Stimulated activated naive CD4-positive, alpha-beta T cell treated with Interleukin-2 at 50 U/mL for 16 hours (primary cell): ENCODE data around the gene CCDC88A.
"Not testable (repeated sequence)": the region's sequence is repeated elsewhere in the genome, so short reads cannot be mapped to it uniquely, and the experiment has no call there.

Source experiments
- DNase-seq: peaks from one replicate; lab custom pipeline; 2025; lab: John Stamatoyannopoulos, UW

CCDC88A gene

DNA sequence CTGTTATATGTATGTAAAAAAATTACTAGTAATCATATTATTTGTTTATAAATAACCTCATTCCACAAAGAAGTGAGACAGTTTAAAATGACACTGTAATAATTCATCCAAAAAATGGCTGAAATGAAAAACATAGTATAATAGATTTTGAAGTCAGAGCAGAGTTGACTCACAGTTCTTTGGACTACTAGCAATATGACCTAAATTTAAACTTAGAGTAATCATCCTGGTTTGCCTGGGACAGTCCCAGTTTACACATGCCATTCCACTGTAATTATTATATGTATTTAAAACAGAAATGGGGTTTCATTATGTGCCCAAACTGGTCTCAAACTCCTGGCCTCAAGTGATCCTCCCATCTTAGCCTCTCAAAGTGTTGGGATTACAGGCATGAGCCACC is 48.3 kb downstream of the CCDC88A start:
- DNase-seq = no peak

DNA sequence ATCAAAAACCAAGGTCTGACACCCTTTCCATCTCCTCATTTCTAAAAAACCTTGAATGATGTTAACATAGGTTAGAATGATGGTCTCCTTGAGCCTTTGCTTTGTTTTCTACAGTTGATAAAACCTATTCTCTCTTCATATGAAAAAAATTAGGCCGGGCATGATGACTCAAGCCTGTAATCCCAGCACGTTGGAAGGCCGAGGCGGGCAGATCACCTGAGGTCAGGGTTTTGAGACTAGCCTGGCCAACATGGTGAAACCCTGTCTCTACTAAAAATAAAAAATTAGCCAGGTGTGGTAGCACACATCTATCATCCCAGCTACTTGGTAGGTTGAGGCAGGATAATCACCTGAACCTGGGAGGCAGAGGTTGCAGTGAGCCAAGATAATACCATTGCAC is 49.4 kb downstream of the CCDC88A start:
- no peak for DNase-seq

DNA sequence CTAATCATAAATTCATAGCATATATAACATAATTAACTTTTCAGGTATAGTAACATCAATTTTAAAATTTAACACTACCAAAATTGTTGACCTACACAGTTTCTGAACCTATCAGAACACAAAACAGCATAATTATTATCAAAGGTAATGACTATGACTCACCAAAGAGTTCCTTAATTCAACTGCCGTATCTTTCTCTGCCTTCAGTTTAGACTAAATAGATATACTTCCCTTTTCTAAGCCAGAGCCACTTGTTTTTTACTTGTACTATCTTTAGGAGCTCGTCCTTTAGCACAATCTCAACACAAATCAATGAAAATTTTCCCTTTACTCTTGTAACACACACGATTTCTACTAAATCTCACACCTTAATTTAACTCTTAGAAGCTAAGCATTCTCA is 54.4 kb downstream of the CCDC88A start:
- no peak for DNase-seq

DNA sequence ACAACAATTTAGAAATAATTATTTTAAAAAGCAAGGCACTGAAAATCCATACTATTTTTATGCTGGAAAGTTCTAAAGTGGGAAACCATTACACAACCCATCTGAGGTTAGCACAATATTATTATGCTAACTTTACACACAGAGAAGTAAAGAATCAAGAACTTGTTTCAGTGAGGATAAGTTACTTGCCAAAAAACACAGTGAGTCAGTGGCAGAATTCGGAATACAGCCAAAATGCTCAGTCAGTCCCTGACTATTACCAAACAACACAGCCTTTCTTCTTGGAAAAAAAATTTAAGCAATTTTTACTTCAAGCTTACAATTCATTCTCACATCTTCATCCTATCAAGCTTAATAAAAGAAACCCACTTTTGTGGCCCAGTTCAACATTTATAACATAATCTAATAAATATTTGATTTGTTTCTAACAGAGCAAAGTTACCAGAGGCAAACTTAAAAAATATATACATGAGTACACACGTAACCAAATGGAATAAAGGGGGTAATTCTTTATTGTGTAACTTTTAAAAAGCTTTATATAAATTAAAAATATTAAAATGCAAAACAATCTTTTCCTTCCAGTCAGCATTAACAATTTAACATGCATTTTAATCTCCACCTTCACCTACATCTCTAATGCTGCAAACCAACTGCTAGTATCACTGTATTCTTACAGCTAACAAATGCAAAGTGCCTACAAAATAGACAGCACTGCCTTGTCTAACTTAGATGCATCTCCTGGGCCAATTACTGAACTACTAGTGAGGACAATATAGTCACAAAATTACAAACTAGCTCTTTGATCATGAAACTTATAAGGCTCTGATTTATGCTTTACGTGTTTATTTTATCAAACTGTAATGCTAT is 55.2 kb downstream of the CCDC88A start:
- no peak for DNase-seq

DNA sequence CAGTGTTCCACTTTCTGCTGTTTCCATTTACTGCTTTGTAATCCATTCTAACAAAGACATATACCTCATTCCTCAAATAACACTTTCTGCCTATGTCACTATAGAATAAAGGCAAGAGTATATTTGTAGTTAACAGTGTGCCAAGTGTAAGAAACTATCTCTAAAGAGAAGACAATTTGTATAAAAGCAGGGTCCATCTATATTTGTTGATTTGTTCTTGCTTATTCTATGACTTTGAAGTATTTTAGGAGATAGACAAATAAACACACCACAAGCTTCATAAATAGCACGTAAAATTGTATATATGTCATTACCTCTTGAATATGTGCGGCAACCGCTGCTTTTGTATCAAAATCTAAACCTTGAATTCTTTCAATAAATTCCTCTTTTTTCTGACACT is 56.0 kb downstream of the CCDC88A start:
- no peak for DNase-seq

DNA sequence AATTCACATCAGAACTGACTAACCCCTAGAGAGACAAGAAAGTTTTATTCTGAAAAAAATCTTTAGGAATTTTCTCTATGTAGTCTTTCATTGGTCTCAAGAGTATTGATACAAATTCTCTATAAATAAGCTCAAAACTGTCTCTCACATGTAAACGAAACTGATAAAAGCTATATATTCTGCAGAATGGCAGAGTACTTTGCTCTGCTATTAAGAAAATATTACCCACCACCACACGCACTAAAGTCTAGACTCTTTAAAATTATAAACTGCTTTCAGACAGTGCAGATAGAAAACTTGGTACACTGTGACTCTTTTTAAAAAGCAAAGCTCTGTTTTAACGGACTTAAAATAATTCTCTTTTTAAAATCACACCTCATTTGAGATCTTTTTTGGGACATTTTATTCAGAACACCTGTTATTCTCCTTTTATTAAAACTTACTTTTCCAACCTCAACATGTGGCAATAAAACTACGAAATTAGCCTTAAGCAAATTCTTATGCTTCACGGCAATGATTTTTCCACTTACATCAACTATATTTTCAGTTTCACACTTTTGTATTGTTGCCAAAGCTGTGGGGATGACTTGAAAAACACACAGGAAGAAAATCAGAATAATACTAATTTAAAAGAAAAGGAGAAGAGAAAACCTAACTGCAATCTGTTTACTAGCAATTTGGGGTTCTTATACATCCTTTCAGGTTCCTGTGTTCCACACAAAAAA is 58.0 kb downstream of the CCDC88A start:
- no peak for DNase-seq

DNA sequence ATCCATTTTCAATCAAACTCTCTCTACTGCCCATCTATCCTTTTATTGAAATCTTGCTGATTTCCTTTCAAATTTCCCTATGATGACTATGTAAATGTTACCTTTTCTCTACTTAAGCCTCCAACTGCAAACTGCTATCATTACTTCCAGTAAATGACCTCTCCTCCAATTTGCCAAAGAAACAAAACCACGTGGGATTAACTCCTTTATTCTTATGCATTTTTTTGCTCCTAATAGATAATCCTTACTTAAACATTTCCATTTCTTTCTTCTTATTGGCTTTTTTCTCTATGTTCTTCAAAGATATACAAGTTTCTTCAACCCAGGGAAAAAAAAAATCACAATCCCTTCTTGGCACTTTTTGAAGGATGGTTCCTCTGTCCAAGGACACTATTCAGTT is 61.2 kb downstream of the CCDC88A start:
- DNase-seq = no peak

DNA sequence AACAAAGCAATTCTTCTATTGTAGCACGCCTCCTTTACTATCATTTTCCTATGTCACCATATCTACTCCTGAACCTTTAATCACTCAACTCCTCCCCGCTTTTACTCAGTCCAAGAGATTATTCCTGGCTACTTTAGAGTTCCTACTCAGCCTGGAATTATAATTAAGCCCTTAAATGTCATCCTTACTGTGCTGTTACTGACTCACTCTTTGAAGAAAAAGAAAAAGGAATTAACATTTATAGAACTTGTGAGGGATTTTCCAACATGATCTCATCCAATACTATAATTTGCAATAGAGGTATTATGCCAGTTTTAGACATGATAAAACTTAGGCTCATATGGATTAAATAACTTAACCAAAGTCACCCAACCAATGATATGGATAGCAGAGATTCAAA is 61.7 kb downstream of the CCDC88A start:
- DNase-seq = no peak

DNA sequence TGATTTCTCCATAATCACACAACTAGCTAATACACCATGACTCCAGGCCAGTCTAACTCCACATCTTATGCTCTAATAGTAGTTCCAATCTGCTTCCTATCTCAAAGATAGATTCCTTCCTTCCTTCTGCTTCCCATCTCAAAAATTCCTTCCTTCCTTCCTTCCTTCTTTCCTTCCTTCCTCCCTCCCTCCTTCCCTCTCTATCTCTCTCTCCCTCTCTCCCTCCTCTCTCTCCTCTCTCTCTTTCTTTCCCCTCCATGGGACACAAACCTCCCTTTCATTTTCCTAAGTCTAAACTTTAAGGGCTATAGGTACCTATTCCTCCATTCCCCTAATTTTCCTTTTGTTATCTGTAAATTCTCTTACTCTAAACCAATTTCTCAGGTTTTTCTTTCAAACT is 62.5 kb downstream of the CCDC88A start:
- DNase-seq = no peak

DNA sequence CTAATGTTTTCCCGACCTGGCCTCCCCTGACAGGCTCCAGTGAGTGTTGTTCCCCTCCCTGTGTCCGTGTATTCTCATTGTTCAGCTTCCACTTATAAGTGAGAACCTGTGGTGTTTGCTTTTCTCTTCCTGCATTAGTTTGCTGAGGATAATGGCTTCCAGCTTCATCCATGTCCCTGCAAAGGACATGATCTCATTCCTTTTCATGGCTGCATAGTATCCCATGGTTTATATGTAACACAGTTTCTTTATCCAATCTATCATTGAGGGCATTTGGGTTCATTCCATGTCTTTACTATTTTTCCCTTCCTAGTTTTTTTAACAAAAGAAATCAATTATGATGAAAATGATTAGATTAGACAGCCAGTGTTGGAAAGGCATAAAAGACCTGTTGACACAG is 63.5 kb downstream of the CCDC88A start:
- not testable (repeated sequence) for DNase-seq

DNA sequence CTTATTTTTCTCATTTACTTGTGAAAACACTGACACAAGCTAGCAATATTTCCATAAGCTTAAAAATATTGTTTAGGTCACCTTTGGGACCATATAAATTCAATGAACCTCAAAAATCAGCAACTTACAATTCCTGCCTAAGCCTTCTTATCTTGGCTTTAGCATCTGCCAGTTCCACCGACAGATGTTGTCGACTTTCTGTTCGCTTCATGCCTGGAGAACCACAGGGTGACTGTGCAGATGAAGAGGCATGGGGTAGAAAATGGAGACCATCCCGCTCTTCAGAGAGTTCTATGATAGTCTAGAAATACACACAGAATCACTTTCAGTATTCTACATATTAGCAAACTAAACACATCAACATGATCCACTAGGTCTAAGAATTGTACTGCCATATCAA is 64.2 kb downstream of the CCDC88A start:
- no peak for DNase-seq

DNA sequence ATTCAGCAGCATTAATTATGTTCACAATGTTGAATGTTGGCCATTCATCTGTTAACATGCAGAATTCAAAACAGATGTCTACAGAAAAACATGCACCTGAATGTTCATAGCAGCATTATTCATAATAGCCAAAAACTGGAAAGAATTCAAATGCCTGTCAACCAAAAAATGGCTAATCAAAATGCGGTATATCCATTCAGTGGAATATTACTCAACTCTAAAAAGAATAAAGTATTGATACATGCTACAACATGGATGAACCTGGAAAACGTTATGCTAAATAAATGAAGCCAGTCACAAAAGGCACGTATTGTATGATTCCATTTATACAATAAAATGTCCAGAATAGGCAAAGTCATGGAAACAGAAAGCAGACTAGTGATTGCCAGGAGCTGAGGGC is 68.0 kb downstream of the CCDC88A start:
- DNase-seq = no peak

DNA sequence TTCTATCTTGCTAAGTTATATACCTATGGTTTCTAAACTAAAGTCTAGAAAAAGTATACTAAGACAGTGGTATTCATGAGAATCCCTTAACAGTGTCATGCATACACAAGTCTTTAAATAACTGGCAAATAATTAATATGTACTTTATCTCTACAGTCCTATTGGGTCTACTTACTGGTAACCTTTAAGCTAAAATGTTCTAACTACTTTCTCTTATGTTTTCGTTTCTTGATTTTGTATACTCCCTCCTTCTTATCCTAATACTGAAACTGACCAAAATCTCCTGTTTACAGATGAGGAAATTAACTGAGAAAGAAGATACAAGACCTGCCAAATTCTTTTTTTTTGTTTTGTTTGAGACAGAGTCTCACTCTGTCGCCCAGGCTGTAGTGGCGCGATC is 74.6 kb downstream of the CCDC88A start:
- no peak for DNase-seq

DNA sequence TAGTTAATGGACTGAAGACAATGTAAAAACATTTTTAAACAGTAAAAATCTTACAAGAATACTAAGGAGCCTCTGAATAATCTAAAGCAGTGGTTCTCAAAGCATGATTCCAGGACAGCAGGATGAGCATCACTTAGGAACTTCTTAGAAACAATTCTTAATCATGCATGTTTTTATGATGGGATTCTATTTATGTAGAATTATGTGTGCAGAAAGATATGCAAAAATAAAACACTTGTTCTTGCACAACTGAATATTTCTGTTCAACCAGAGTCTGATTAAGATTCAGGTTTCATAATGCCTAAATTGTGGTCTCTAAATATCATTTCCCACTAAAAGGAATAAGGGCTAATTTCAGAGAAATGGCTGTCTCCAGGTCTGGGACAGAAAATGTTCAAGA is 81.4 kb downstream of the CCDC88A start:
- DNase-seq = no peak

DNA sequence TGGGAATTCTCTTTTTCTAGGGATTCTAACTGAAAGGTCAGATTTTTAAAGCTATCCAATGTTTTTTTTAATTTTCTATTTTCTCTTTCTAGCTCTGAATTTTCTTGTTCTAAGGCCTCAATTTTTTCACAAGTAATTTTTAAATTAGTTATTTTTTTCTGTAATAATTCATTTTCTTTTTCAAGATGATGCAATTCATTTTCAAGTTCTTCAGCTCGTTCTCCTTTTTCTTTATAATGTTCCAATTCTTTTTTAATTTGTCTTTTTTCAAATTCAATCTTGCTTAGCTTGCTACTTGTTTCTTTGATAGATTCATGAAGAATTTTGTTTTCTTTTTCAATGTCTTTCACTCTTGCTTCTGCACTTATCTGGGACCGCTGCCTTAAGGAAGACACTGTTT is 84.9 kb downstream of the CCDC88A start:
- no peak for DNase-seq

DNA sequence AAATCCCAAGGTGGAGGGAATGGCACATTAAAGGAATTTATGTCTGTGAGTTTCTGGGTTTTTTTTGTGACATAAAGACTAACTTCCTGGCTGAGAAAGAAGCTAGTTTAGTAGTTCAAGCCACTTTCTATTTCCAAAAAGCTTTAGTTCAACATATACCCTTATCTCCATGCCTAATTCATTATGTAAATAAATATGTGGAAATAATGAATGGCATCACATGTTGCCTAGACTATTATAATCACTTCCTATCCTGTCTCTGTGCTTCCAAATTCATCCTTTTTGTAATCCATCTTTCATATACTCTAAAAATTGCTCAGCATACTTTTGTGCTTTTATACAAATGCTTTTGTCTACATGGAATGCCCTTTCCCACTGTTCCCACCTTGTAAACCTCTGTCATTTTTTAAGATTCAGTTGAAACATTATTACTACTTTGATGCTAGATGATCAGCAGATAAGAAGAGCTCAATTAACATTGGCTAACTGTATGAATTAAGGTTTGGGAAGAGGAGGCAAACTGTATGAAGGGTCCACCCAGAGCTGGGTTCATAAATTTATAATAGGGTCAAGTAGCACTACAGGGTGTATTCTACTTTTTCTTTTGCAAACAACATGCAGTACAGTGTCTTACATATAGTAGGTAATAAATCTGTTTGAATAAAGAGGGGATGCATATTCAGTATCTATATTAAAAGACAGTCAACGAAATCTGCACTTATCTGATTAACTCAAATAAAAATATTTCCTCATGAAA is 88.9 kb downstream of the CCDC88A start:
- no peak for DNase-seq

DNA sequence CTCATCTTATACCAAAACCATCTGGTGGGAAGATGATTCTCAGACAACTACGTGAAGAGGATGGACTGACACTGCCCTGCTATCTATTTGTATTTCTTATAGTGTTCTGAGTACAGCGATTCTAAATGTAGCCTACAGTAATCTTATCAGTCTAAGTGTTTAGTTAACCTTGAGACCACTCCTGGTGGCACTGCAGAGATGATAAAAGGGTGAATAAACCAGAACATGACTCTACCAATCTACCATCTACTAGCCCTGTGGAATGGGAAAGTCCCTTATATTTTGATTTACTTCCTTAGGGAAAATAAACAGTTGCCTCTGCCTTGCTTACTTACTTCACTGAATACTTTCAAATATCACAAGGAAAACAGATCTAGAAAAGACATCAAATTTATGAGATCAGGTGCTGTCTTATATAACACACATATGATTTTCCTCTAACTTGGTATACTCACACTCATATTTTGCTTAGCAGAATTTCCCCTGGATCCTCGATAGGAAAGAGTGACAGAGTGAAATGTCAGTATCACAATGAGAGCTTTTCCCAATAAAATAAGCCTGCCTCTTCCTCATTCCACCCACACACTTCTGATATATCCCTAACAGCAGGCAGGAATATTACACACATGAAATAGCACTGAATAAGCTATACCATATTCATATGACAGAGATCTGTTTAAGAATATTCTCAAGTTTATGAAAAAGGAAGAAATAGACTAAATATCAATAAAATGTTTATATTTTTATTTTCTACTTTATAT is 92.0 kb downstream of the CCDC88A start:
- DNase-seq = no peak

DNA sequence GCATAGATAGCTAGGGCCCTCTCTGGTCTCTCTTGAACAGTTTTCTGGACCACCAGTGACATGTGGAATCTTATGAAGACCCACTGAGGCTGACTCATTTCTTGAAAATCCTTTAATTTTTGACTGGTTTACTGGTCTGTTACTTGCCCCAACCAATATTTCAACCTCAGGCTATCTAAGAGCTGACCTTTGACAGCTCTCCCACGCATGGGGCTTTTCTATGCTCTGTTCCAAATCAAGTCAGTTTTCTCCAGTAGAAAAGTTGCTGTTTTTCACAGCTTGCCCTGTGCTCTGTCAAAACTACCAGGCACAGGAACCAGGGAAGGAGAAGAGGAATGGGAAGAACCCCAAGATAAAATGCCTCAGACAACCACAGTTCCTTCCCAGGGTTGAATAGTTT is 104.7 kb downstream of the CCDC88A start:
- DNase-seq = no peak

DNA sequence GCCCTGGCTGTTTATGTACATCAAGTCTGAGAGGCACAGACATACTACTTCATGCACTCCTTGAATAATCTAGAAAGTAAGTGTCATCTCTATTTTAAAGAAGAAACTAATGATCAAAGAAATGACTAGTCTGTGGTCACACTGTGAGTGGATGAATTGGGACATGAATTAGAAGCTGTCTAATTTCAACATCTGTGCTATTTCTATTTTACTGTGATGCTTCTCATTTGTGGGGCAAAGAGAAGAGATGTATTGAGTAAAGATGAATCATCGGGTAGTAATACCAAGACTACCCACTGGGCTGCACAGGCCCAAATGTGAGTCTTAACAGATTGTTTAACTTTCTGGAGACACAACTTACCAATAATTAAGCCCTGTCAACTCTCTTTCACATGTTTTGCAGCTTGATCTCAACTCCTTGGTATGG is 108.2 kb downstream of the CCDC88A start:
- no peak for DNase-seq

DNA sequence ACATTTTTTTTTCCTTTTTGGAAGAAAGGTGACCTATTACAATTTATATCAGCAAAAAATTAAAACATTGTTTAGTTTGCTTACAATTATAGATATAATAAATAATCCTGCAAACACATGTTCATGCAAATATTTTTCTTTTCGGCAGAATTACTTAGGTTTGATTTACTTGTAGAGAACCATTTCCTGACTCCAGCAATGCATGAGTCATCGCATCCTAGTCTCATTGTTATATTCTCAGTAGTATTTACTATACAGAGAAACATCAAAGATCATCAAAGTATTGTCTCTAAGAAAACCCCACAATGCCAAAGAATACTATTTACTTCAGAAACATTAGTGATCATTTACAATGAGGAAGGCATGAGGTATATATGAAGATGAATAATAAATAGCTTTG is 110.2 kb downstream of the CCDC88A start:
- no peak for DNase-seq

DNA sequence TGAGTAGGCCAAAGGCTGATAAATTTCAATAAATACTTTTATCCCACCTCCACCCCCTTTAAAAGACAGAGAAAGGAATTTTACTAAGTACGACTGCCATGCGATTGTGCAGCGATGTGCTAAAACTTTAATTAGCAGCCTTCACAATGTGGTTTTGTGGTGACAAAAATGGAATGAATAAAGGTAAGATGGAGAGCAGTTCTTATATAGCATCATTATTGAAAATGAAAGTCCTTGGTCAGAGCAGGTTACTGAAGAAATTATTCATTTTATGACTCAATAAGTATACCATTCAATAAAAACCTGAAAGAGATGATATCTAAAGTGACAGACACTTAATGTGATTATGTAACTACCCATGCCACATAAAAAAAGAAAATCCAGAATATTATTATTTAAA is 117.4 kb downstream of the CCDC88A start:
- DNase-seq = no peak

DNA sequence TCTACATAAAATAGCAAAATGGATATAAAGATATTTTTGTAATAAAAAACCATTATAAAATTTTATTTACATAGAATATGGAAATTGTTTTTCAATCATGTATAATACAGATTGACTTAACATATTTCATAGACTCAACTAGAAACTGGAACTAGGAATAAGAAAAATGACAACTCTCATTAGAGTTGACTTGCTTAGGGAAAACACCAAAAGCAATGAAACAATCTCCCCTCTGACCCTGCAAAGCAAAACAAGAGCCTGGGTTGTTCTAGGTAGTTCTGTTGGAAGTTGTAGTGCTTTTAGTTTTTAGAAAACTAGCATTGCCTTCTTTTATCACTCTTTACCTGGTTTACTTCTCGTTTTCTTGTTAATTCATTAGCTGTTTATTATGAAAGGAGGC is 118.4 kb downstream of the CCDC88A start:
- no peak for DNase-seq
